AG09309 (cell line): ENCODE measurements around the gene HOXA9.

ENCODE experiments used
- DNase-seq: peaks from one replicate; pipeline ENCODE4 v3.0.0-alpha.2; 2010; ENCODE audit warnings: low read depth
- H3K4me3 ChIP-seq: 2 replicates; pipeline ENCODE4 v1.5.1; 2011; ENCODE audit warnings: mild to moderate bottlenecking, low read depth, low read length, moderate library complexity; ENCODE audit not compliant: control insufficient read depth
- CTCF ChIP-seq: IDR thresholded peaks from 2 replicates; pipeline ENCODE4 v1.5.1; 2011; ENCODE audit warnings: mild to moderate bottlenecking, low read depth, low read length, inconsistent platforms; ENCODE audit not compliant: insufficient read depth, control insufficient read depth; ENCODE audit errors: missing control alignments

The HOXA9 gene

GRCh38 chr7:27138472-27138871, 26.9 kb downstream of the HOXA9 start:
- TF ChIP-seq CTCF, result no peak
- DNase-seq, result no peak
- H3K4me3 ChIP-seq, result no peak overlapping the region

- no peak for DNase-seq
- TF ChIP-seq CTCF, result no peak
- H3K4me3 ChIP-seq, result no peak overlapping the region
Observed at GRCh38 chr7:27137640-27138315, 27.6 kb downstream of the HOXA9 start.

GRCh38 chr7:27134392-27134791, 30.9 kb downstream of the HOXA9 start:
- TF ChIP-seq CTCF, result no peak
- DNase-seq, result peak; percentile 87
- no peak overlapping the region for H3K4me3 ChIP-seq

- DNase-seq, result no peak
- no peak overlapping the region for H3K4me3 ChIP-seq
- no peak for TF ChIP-seq CTCF
Observed at GRCh38 chr7:27133409-27134231, 31.7 kb downstream of the HOXA9 start.

GRCh38 chr7:27132978-27133377, 32.4 kb downstream of the HOXA9 start:
- no peak for TF ChIP-seq CTCF
- DNase-seq, result no peak

GRCh38 chr7:27132214-27132613, 33.1 kb downstream of the HOXA9 start:
- no peak for DNase-seq
- no peak for TF ChIP-seq CTCF
- H3K4me3 ChIP-seq, result no peak overlapping the region

More at GRCh38 chr7:27132978-27133377, 32.4 kb downstream of the HOXA9 start:
- H3K4me3 ChIP-seq, result no peak overlapping the region
